NCI-H526 (cell line): ENCODE results near the gene FHL5.
"Not testable (repeated sequence)": the region's sequence is repeated elsewhere in the genome, so short reads cannot be mapped to it uniquely, and the experiment has no call there.

ENCODE experiments used
- DNase-seq, 2 experiments: peaks; one replicate each; lab custom pipeline; 2025; lab: John Stamatoyannopoulos, UW

The FHL5 gene

DNA sequence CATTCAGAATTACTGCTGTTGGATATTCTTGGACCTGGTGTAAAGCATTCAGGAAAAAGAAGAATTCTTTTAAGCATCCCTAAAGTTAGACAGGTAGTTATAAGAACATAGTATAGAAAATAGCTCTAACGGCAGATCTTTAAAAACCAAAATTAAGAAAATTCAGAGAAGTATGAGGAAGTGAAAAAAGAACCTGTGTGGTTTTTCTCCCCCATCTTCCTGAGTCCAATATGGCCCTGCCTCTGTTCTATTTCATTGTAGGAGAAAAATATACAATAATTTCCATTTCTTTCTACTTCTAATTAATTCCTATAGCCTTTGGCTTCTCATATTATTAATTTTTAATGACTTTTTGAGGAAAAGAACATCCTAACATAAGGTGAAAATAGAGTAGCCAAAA lies 47.1 kb downstream of the FHL5 start:
- DNase-seq = no peak

DNA sequence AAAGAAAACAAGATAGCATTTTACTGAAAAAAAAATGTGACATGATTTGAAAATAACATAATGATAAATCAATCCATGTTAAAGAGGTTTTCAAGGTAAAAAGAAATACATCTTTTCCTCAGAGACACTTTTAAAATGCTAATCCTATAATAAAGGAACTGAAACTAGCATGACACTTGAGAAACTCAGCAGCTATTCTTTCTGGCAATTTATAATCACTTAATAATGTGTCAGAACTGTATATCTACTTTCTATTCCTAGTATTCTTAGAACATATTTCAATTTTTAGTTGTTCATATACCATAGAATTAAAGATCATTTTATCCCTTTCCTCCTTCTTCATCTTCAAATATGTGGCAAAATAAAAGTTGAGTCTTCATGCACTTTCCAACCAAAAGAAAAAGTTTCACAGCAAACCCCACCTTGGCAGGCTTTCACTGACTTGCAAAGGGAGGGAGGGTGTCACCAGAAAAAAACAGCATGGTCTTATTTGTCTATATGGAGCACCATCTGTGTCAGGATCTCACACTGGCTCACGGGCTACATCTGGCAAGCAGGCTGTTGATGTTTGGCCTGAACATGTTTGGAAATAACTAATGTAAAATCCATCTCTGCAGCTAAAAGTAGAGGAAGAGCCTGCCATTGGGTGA lies 48.5 kb downstream of the FHL5 start:
- DNase-seq = no peak

GRCh38 chr6:96613291-96613999 lies 50.5 kb downstream of the FHL5 start:
- DNase-seq = no peak

- DNase-seq = no peak
Observed at GRCh38 chr6:96620851-96621250, 57.9 kb downstream of the FHL5 start.

DNA sequence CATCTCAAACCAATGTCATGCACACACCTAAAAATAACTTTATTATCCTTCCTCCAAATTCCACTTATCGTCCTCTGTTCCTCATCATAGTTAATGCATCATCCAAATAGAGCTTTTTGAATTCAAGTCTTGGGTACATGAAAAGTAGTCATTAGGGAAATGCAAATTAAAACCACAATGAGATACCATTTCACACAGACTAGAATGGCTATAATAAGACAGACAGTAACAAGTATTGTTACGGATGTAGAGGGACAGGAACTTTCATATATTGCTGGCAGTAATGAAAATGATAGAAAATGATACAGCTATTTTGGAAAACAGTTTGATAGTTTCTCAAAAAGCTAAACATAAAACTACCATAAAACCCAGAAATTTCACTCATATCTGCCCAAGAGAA lies 59.1 kb downstream of the FHL5 start:
- DNase-seq = peak; percentile 72 to 74

DNA sequence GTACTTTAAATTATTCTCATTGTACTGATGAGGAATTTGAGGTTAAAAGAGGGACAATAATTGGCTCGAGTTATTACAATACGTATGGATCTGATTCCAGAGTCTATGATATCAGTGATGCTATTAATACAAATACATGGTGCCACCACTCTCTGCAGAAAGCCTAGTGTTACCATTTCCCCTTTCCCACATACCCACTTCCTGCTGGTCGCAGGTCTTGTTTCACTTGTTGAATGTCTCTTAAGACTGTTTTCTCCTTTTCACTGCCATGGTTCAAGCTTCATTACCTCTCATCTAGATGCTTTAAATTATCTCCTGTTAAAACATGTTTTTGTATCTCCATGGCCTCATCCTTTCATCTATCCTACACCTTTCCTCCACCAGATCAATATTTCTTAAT lies 62.0 kb downstream of the FHL5 start:
- DNase-seq = no peak

DNA sequence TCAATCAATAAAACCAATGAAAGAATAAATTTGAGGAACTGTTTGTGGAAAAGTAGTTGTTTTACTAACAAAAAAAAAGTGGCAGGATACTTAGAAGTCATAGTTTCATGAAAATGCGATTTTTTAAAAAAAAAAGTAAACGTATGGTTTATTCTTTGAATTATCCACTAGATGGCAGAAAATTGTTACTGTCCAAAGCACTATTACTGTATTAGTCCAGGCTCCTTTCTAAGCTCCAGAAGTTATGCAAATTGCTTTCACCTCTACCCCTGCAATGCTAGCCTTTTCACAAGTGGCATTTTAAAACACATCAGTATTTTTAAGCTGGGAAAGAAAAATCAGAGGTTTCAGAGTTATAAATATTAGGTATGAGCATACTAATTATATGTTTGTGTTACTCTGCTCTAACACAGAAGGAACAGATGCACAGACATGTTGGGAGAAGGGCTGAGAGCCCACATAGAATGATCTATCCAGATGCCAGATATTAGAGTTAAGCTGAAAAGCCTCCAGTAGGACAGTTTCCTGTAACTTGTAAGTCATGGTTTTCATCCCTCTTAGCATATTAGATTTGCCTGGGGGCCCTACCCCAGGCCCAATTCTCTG lies 63.9 kb downstream of the FHL5 start:
- DNase-seq = peak; percentile 20 to 71

GRCh38 chr6:96631248-96631647 lies 68.3 kb downstream of the FHL5 start:
- no peak for DNase-seq

GRCh38 chr6:96637979-96638378 lies 75.1 kb downstream of the FHL5 start:
- DNase-seq = not testable (repeated sequence)

GRCh38 chr6:96645106-96645505 lies 82.2 kb downstream of the FHL5 start:
- DNase-seq = peak in 1 of 2 experiments; percentile 65

DNA sequence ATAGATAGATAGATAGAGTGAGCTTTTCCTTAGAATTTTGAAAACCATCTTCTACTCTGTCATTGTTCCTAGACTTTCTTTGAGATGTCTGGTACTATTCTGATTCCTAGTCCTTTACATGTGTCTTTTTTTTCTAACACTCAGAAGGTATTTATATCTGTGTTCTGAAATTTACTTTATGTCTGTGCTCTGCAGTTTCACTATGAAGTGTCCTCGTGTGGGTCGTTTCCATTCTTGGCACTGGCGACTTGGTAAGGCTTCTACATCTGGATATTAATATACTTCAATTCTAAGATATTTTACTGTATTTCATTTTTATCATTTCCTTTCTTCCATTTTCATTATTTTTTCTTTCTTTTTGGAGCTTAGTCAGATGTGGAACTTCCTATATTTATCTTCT lies 87.0 kb downstream of the FHL5 start:
- DNase-seq = no peak

GRCh38 chr6:96651816-96652215 lies 88.9 kb downstream of the FHL5 start:
- no peak for DNase-seq

- DNase-seq = no peak
Observed at GRCh38 chr6:96652552-96652951, 89.6 kb downstream of the FHL5 start.

DNA sequence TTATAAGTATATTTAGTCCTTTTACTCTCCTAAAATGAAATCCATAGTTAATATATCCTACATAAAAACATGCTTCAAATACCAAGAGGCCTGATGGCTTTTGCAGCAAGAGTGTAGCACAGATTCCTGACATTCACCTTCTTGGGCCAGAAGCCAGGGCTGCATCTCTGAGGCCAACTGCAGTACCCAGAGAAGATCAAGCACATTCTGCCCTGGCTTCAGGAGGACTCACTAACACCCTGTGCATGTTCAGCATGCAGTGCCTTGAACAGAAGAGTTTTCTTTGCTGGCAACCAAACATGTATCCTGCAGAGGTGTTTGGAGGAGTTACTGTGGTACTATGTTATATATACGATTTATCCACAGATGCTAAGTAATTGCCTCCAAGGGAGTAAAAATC lies 90.3 kb downstream of the FHL5 start:
- DNase-seq = no peak

- DNase-seq = no peak
Observed at GRCh38 chr6:96656567-96656966, 93.6 kb downstream of the FHL5 start.

- DNase-seq = no peak
Observed at GRCh38 chr6:96657344-96657743, 94.4 kb downstream of the FHL5 start.

DNA sequence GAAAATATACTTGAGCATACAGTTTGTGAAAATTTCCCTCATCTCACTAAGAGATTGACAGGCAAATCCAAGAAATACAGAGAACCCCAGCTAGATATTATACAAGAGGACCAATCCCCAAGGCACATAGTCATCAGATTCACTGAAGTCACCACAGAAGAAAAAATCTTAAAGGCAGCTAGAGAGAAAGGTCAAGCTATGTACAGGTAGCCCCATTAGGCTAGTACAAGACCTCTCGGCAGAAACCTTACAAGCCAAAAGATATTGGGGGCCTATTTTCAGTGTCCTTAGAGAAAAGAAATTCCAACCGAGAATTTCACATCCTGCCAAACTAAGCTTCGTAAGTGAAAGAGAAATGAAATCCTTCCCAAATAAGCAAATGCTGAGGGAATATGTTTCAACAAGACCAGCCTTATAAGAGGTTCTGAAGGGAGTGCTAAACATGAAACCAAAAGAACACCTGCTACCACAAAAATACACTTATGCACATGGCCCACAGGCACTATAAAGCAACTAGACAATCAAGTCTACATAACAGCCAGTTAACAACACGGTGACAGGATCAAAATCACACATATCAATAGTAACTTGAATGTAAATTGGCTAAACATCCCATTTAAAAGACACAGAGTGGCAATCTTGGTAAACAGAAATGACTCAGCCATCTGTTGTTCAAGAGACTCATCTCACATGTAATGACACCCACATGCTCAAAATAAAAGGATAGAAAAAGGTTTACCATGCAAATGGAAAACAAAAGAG lies 96.3 kb downstream of the FHL5 start:
- DNase-seq = no peak
